ENCODE measurements around the gene CEP128.

DNA sequence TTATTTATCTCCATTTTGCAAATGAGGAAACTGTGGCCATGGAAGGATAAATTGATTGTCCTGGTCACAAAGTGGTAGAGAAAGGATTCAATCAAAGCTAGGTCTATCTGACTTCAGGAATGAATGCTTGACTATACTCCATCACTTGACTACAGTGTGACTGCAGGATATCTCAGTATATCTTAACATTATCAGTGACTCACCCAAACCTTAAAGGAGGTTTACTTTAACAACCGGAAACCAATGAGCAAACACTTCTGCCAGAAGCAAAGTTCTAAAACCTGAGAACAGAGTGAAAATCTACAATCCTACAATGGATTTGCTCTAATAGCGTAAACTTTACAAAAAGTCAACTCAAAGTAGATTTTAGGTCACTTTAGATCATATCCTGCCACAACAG, 277.0 kb downstream of the CEP128 start:
- TF ChIP-seq, protein P1, sequence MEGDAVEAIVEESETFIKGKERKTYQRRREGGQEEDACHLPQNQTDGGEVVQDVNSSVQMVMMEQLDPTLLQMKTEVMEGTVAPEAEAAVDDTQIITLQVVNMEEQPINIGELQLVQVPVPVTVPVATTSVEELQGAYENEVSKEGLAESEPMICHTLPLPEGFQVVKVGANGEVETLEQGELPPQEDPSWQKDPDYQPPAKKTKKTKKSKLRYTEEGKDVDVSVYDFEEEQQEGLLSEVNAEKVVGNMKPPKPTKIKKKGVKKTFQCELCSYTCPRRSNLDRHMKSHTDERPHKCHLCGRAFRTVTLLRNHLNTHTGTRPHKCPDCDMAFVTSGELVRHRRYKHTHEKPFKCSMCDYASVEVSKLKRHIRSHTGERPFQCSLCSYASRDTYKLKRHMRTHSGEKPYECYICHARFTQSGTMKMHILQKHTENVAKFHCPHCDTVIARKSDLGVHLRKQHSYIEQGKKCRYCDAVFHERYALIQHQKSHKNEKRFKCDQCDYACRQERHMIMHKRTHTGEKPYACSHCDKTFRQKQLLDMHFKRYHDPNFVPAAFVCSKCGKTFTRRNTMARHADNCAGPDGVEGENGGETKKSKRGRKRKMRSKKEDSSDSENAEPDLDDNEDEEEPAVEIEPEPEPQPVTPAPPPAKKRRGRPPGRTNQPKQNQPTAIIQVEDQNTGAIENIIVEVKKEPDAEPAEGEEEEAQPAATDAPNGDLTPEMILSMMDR (IDR thresholded peaks at IDR 0.05), result no peak
- no peak for TF ChIP-seq ZNF138 (CRISPR knock-in tag; conservative IDR thresholded peaks at IDR 0.05)
- TF ChIP-seq, protein P2, sequence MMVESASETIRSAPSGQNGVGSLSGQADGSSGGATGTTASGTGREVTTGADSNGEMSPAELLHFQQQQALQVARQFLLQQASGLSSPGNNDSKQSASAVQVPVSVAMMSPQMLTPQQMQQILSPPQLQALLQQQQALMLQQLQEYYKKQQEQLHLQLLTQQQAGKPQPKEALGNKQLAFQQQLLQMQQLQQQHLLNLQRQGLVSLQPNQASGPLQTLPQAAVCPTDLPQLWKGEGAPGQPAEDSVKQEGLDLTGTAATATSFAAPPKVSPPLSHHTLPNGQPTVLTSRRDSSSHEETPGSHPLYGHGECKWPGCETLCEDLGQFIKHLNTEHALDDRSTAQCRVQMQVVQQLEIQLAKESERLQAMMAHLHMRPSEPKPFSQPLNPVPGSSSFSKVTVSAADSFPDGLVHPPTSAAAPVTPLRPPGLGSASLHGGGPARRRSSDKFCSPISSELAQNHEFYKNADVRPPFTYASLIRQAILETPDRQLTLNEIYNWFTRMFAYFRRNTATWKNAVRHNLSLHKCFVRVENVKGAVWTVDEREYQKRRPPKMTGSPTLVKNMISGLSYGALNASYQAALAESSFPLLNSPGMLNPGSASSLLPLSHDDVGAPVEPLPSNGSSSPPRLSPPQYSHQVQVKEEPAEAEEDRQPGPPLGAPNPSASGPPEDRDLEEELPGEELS (CRISPR knock-in tag; IDR thresholded peaks at IDR 0.05), result no peak
- TF ChIP-seq CREB1 (CRISPR knock-in tag; IDR thresholded peaks at IDR 0.05), result no peak
- TF ChIP-seq ZNF121 (CRISPR knock-in tag; IDR thresholded peaks at IDR 0.05), result no peak
- TF ChIP-seq, protein P3, sequence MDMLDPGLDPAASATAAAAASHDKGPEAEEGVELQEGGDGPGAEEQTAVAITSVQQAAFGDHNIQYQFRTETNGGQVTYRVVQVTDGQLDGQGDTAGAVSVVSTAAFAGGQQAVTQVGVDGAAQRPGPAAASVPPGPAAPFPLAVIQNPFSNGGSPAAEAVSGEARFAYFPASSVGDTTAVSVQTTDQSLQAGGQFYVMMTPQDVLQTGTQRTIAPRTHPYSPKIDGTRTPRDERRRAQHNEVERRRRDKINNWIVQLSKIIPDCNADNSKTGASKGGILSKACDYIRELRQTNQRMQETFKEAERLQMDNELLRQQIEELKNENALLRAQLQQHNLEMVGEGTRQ (CRISPR knock-in tag; IDR thresholded peaks at IDR 0.05), result no peak
- no peak for TF ChIP-seq HMGA2 (CRISPR knock-in tag; IDR thresholded peaks at IDR 0.05)
- TF ChIP-seq, protein P4, sequence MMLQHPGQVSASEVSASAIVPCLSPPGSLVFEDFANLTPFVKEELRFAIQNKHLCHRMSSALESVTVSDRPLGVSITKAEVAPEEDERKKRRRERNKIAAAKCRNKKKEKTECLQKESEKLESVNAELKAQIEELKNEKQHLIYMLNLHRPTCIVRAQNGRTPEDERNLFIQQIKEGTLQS (CRISPR knock-in tag; conservative IDR thresholded peaks at IDR 0.05), result no peak
- no peak for TF ChIP-seq ELF4 (CRISPR knock-in tag; IDR thresholded peaks at IDR 0.05; ENCODE audit: low read depth)
- TF ChIP-seq TEAD4 (CRISPR knock-in tag; IDR thresholded peaks at IDR 0.05), result no peak

Data from WTC11 (cell line).